Peyer's patch (tissue), 4 donors: Measurements from ENCODE around the gene RCL1.

Experiments
- CTCF ChIP-seq, 6 experiments: fragments of 450-650 bp in 4 of 6; fragments of 200-600 bp in 2 of 6; sonication (generic) in 1 of 6; IDR thresholded peaks; one replicate each; pipeline ENCODE4 v1.5.1; 2017 to 2019; ENCODE audit warnings: antibody characterized with exemption in 6 of 6, mild to moderate bottlenecking in 3 of 6, moderate library complexity in 1 of 6
- POLR2A ChIP-seq, 2 donors: fragments of 450-650 bp; IDR thresholded peaks; one replicate each; pipeline ENCODE4 v1.5.1; 2017; ENCODE audit warnings: antibody characterized with exemption in 2 of 2, mild to moderate bottlenecking in 2 of 2, moderate library complexity in 2 of 2

- TF ChIP-seq CTCF (IDR thresholded peaks at IDR 0.05), result no peak
- no peak for TF ChIP-seq POLR2A (IDR thresholded peaks at IDR 0.05)
These were observed 46.7 kb downstream of the RCL1 start for GRCh38 chr9:4839470-4839912.
